HUES6 (cell line): ENCODE results near the gene RALGPS1.

Source experiments
- H3K27ac ChIP-seq: 2 replicates; pipeline ENCODE4 v1.7.0; 2013; ENCODE audit warnings: low read depth, mild to moderate bottlenecking, low read length, inconsistent platforms
- H3K27me3 ChIP-seq: 2 replicates; pipeline ENCODE4 v1.6.1; 2013; ENCODE audit warnings: low read length; ENCODE audit not compliant: control insufficient read depth, insufficient read depth
- H3K36me3 ChIP-seq: 2 replicates; pipeline ENCODE4 v1.6.1; 2013; ENCODE audit warnings: low read length; ENCODE audit not compliant: control insufficient read depth, insufficient read depth
- H3K4me1 ChIP-seq: 2 replicates; pipeline ENCODE4 v1.6.1; 2013; ENCODE audit warnings: low read length; ENCODE audit not compliant: control insufficient read depth, insufficient read depth
- H3K4me3 ChIP-seq: 2 replicates; pipeline ENCODE4 v1.5.1; 2013; ENCODE audit warnings: low read depth, low read length
- H3K9ac ChIP-seq: one replicate; pipeline ENCODE4 v1.6.1; 2013; ENCODE audit warnings: mild to moderate bottlenecking, low read length
- H3K9me3 ChIP-seq: 2 replicates; pipeline ENCODE4 v1.6.1; 2013; ENCODE audit warnings: low read depth, low read length; ENCODE audit not compliant: control insufficient read depth, insufficient read depth

The RALGPS1 gene

GRCh38 chr9:127252410-127253318, 338.1 kb downstream of the RALGPS1 start:
- no peak overlapping the region for H3K4me3 ChIP-seq
- no peaks in the 10 kb centered on the region for H3K36me3 ChIP-seq
- H3K9me3 ChIP-seq: no peaks in the 10 kb centered on the region
- no peak overlapping the region for H3K9ac ChIP-seq
- H3K4me1 ChIP-seq: peaks cover 35% of the 10 kb centered on the region
- no peaks in the 10 kb centered on the region for H3K27me3 ChIP-seq
- H3K27ac ChIP-seq: no peak overlapping the region

- Histone ChIP-seq H3K4me3 (no peak overlapping the region), H3K9me3 (no peaks in the 10 kb centered on the region), H3K36me3 (no peaks in the 10 kb centered on the region), H3K27me3 (no peaks in the 10 kb centered on the region), H3K27ac (no peak overlapping the region), H3K9ac (no peak overlapping the region), H3K4me1 (peaks cover 31% of the 10 kb centered on the region)
These were observed 338.9 kb downstream of the RALGPS1 start for GRCh38 chr9:127253446-127253845.

GRCh38 chr9:127255692-127256091, 341.1 kb downstream of the RALGPS1 start:
- Histone ChIP-seq H3K9me3 (no peaks in the 10 kb centered on the region), H3K9ac (no peak overlapping the region), H3K4me1 (peaks cover 27% of the 10 kb centered on the region)

GRCh38 chr9:127256324-127256723, 341.7 kb downstream of the RALGPS1 start:
- Histone ChIP-seq H3K4me1 (peaks cover 27% of the 10 kb centered on the region), H3K4me3 (no peak overlapping the region), H3K9me3 (no peaks in the 10 kb centered on the region), H3K9ac (no peak overlapping the region), H3K36me3 (no peaks in the 10 kb centered on the region), H3K27ac (no peak overlapping the region), H3K27me3 (no peaks in the 10 kb centered on the region)

More at GRCh38 chr9:127255692-127256091, 341.1 kb downstream of the RALGPS1 start:
- no peak overlapping the region for H3K4me3 ChIP-seq
- H3K27ac ChIP-seq: no peak overlapping the region
- H3K36me3 ChIP-seq: no peaks in the 10 kb centered on the region
- H3K27me3 ChIP-seq: no peaks in the 10 kb centered on the region

- Histone ChIP-seq H3K36me3 (no peaks in the 10 kb centered on the region), H3K4me3 (no peak overlapping the region), H3K9ac (no peak overlapping the region), H3K27me3 (no peaks in the 10 kb centered on the region), H3K9me3 (no peaks in the 10 kb centered on the region), H3K4me1 (peaks cover 11% of the 10 kb centered on the region), H3K27ac (no peak overlapping the region)
These were observed 344.3 kb downstream of the RALGPS1 start for GRCh38 chr9:127258606-127259471.

GRCh38 chr9:127262602-127263001, 348.0 kb downstream of the RALGPS1 start:
- H3K36me3 ChIP-seq: no peaks in the 10 kb centered on the region

GRCh38 chr9:127263237-127263636, 348.7 kb downstream of the RALGPS1 start:
- no peak overlapping the region for H3K27ac ChIP-seq
- no peak overlapping the region for H3K4me3 ChIP-seq
- H3K9ac ChIP-seq: no peak overlapping the region
- no peaks in the 10 kb centered on the region for H3K9me3 ChIP-seq
- no peaks in the 10 kb centered on the region for H3K36me3 ChIP-seq
- H3K27me3 ChIP-seq: no peaks in the 10 kb centered on the region
- 0 out of 2 replicates have a peak, but pooled peaks cover 3% of the 10 kb centered on the region for H3K4me1 ChIP-seq

More at GRCh38 chr9:127262602-127263001, 348.0 kb downstream of the RALGPS1 start:
- no peak overlapping the region for H3K9ac ChIP-seq
- H3K4me1 ChIP-seq: 0 out of 2 replicates have a peak, but pooled peaks cover 3% of the 10 kb centered on the region
- H3K27ac ChIP-seq: no peak overlapping the region
- H3K9me3 ChIP-seq: no peaks in the 10 kb centered on the region
- H3K27me3 ChIP-seq: no peaks in the 10 kb centered on the region
- H3K4me3 ChIP-seq: no peak overlapping the region

GRCh38 chr9:127263664-127264063, 349.1 kb downstream of the RALGPS1 start:
- Histone ChIP-seq H3K27ac (no peak overlapping the region), H3K4me1 (0 out of 2 replicates have a peak, but pooled peaks cover 3% of the 10 kb centered on the region), H3K9ac (no peak overlapping the region), H3K4me3 (no peak overlapping the region), H3K27me3 (no peaks in the 10 kb centered on the region), H3K9me3 (no peaks in the 10 kb centered on the region), H3K36me3 (no peaks in the 10 kb centered on the region)

- H3K36me3 ChIP-seq: no peaks in the 10 kb centered on the region
- H3K27me3 ChIP-seq: no peaks in the 10 kb centered on the region
- 0 out of 2 replicates have a peak, but pooled peaks cover 3% of the 10 kb centered on the region for H3K4me1 ChIP-seq
- no peaks in the 10 kb centered on the region for H3K9me3 ChIP-seq
- H3K4me3 ChIP-seq: no peak within 1 kb of the TSS
- no peak within 1 kb of the TSS for H3K27ac ChIP-seq
- no peak within 1 kb of the TSS for H3K9ac ChIP-seq
These were observed 350.1 kb downstream of the RALGPS1 start, which contains the start of gene GARNL3 for GRCh38 chr9:127264462-127265219. GARNL3 (plus strand) TSS chr9:127264774; CDS start chr9:127264878, 104 bp downstream.

- Histone ChIP-seq H3K4me1 (0 out of 2 replicates have a peak, but pooled peaks cover 3% of the 10 kb centered on the region), H3K9ac (no peak overlapping the region), H3K27me3 (no peaks in the 10 kb centered on the region), H3K27ac (no peak overlapping the region), H3K9me3 (no peaks in the 10 kb centered on the region), H3K4me3 (no peak overlapping the region), H3K36me3 (no peaks in the 10 kb centered on the region)
These were observed 353.4 kb downstream of the RALGPS1 start for GRCh38 chr9:127267793-127268525.
